Osteoblast (primary cell): ENCODE results near the gene ECSCR. TPM values are rescaled to one million over a fixed set of nuclear protein-coding genes. Genes with fewer than 3 reads are reported as not detected.

ENCODE experiments used
- DNase-seq: peaks from one replicate; pipeline ENCODE4 v3.0.0; 2011; ENCODE audit warnings: low spot score, mixed read lengths; ENCODE audit not compliant: insufficient read length; ENCODE audit errors: missing footprints
- H2AFZ ChIP-seq: 2 replicates; pipeline ENCODE4 v1.6.0; 2011; ENCODE audit warnings: mild to moderate bottlenecking, low read length
- H3K27ac ChIP-seq: 2 replicates; pipeline ENCODE4 v1.5.1; 2011; ENCODE audit warnings: mild to moderate bottlenecking, low read depth, low read length, moderate library complexity
- H3K27me3 ChIP-seq: 2 replicates; pipeline ENCODE4 v1.6.0; 2012; ENCODE audit warnings: mild to moderate bottlenecking, control low read depth, inconsistent platforms, low read length, moderate library complexity; ENCODE audit not compliant: insufficient read depth
- H3K36me3 ChIP-seq: 2 replicates; pipeline ENCODE4 v1.5.1; 2011; ENCODE audit warnings: mild to moderate bottlenecking, low read length, control low read depth, moderate library complexity; ENCODE audit not compliant: insufficient read depth
- H3K4me1 ChIP-seq: 2 replicates; pipeline ENCODE4 v1.5.1; 2011; ENCODE audit warnings: mild to moderate bottlenecking, low read length, control low read depth, moderate library complexity; ENCODE audit not compliant: insufficient read depth
- H3K4me2 ChIP-seq: 2 replicates; pipeline ENCODE4 v1.6.0; 2011; ENCODE audit warnings: mild to moderate bottlenecking, low read length; ENCODE audit not compliant: insufficient read depth
- H3K4me3 ChIP-seq: fragments of 200-600 bp; sonication (generic); 3 replicates; pipeline ENCODE4 v1.5.1; 2012; ENCODE audit warnings: mild to moderate bottlenecking, low read length, inconsistent platforms; ENCODE audit not compliant: insufficient read depth
- H3K79me2 ChIP-seq: 2 replicates; pipeline ENCODE4 v1.6.0; 2012; ENCODE audit warnings: mild to moderate bottlenecking, low read length, control low read depth, inconsistent platforms; ENCODE audit not compliant: insufficient read depth
- H3K9me3 ChIP-seq: 2 replicates; pipeline ENCODE4 v1.5.1; 2011; ENCODE audit warnings: low read depth, low read length, control low read depth
- H4K20me1 ChIP-seq: 2 replicates; pipeline ENCODE4 v1.6.0; 2012; ENCODE audit warnings: mild to moderate bottlenecking, low read length, control low read depth; ENCODE audit not compliant: insufficient read depth
- total RNA-seq: library from RNA; depleted of rRNA; stranded (reverse); fragments of >200 nt; gene quantifications from 2 replicates; pipeline ENCODE4 v1.2.3, GENCODE V29; 2012
- TF ChIP-seq, protein P1 (sequence below): IDR thresholded peaks from 2 replicates; pipeline ENCODE4 v1.5.1; 2011; ENCODE audit warnings: mild to moderate bottlenecking, low read depth, low read length, moderate library complexity; ENCODE audit errors: extremely low read depth

Gene ECSCR
- total RNA-seq, 1 donor: 0.36 TPM

GRCh38 chr5:139475865-139476617, 13.5 kb upstream of the ECSCR start:
- H2AFZ ChIP-seq: no peak overlapping the region
- H3K4me3 ChIP-seq: no peak overlapping the region
- TF ChIP-seq, protein P1, sequence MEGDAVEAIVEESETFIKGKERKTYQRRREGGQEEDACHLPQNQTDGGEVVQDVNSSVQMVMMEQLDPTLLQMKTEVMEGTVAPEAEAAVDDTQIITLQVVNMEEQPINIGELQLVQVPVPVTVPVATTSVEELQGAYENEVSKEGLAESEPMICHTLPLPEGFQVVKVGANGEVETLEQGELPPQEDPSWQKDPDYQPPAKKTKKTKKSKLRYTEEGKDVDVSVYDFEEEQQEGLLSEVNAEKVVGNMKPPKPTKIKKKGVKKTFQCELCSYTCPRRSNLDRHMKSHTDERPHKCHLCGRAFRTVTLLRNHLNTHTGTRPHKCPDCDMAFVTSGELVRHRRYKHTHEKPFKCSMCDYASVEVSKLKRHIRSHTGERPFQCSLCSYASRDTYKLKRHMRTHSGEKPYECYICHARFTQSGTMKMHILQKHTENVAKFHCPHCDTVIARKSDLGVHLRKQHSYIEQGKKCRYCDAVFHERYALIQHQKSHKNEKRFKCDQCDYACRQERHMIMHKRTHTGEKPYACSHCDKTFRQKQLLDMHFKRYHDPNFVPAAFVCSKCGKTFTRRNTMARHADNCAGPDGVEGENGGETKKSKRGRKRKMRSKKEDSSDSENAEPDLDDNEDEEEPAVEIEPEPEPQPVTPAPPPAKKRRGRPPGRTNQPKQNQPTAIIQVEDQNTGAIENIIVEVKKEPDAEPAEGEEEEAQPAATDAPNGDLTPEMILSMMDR: no peak
- H3K9me3 ChIP-seq: no peaks in the 10 kb centered on the region
- DNase-seq: no peak
- peaks cover 42% of the 10 kb centered on the region for H3K36me3 ChIP-seq
- no peak overlapping the region for H3K4me2 ChIP-seq
- no peak overlapping the region for H3K27ac ChIP-seq
- H3K4me1 ChIP-seq: peaks cover 21% of the 10 kb centered on the region
- peaks cover 3% of the 10 kb centered on the region for H4K20me1 ChIP-seq
- peaks cover 19% of the 10 kb centered on the region for H3K79me2 ChIP-seq
- no peaks in the 10 kb centered on the region for H3K27me3 ChIP-seq

DNA sequence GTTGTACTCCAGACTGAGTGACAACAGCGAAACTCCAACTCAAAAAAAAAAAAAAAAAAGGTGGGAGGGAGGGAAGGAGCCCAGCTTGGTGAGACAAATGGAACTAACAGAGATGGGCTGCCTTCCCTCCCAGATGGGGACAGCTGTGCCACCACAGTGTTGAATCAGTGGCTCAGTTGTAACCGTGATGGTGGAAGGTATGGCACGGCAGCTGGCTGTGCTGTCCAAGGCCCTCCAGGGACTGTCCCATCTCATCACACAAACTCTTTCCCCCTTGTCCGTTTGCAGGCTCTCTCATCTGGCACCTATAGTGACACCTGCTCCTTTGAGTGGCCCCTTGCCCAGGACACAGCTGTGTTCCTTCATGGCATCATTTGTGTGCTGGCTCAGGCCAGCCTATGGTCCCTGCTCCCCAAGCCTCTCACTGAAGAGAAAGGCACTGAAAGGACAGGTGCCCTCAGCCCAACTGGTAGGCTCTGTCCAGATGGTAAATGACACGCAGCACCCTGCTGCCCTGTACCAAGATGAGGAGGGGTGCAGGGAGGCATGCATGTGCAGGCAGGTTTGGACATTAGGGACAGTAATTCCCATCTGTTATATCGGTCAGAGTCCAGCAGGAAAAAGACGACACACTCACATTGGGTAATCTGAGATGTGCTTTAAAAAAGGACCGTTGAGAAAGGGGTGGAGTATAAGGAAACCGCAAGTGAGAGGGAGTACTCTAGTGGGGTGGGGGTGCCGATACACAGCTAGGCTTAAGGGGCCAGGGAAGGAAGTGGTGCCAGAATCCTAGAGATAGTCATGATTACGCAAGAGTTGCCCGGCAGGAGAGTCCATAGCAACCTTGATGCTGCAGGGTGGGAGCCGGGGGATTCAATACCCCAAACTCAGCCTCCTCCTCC, 12.6 kb upstream of the ECSCR start:
- H3K4me2 ChIP-seq: no peak overlapping the region
- no peak overlapping the region for H3K27ac ChIP-seq
- H3K27me3 ChIP-seq: no peaks in the 10 kb centered on the region

DNA sequence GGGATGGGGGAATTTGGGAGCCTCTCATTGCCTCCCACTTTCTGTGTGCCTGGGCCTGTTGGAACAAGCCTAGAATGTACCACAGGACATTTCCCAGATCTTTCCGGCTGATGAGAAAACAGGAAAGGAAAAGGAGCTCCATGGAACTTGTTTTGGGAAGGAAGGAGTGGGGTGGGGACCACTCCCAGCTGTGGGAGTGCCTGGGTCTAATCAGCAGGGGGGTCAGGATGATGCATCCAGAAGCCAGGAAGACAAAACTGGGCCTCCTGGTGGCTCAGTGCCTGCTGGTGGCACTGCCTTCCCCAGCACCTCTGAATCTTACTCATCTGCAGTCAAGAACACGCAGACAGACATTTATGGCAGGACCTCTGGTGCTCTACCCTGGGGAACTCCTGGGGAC, 11.0 kb upstream of the ECSCR start:
- peaks cover 1% of the 10 kb centered on the region for H4K20me1 ChIP-seq
- H3K36me3 ChIP-seq: peaks cover 29% of the 10 kb centered on the region
- H3K4me3 ChIP-seq: no peak overlapping the region
- peaks cover 15% of the 10 kb centered on the region for H3K4me1 ChIP-seq
- no peak overlapping the region for H2AFZ ChIP-seq
- H3K27ac ChIP-seq: no peak overlapping the region
- TF ChIP-seq, protein P1: no peak
- H3K9me3 ChIP-seq: no peaks in the 10 kb centered on the region
- H3K4me2 ChIP-seq: no peak overlapping the region
- peaks cover 1% of the 10 kb centered on the region for H3K79me2 ChIP-seq
- DNase-seq: peak; percentile 66
- H3K27me3 ChIP-seq: no peaks in the 10 kb centered on the region

More for the DNA sequence above, 12.6 kb upstream of the ECSCR start:
- H3K36me3 ChIP-seq: peaks cover 36% of the 10 kb centered on the region
- H3K79me2 ChIP-seq: peaks cover 10% of the 10 kb centered on the region
- H4K20me1 ChIP-seq: peaks cover 3% of the 10 kb centered on the region
- TF ChIP-seq, protein P1: no peak
- H3K4me1 ChIP-seq: peaks cover 15% of the 10 kb centered on the region
- H3K9me3 ChIP-seq: no peaks in the 10 kb centered on the region
- no peak overlapping the region for H3K4me3 ChIP-seq
- DNase-seq: peak; percentile 85
- H2AFZ ChIP-seq: no peak overlapping the region

GRCh38 chr5:139473105-139473504, 10.6 kb upstream of the ECSCR start:
- no peak overlapping the region for H3K4me2 ChIP-seq
- no peaks in the 10 kb centered on the region for H3K79me2 ChIP-seq
- TF ChIP-seq, protein P1: no peak
- H3K27me3 ChIP-seq: no peaks in the 10 kb centered on the region
- H3K4me3 ChIP-seq: no peak overlapping the region
- peaks cover 15% of the 10 kb centered on the region for H3K4me1 ChIP-seq
- peaks cover 24% of the 10 kb centered on the region for H3K36me3 ChIP-seq
- no peaks in the 10 kb centered on the region for H4K20me1 ChIP-seq
- H3K9me3 ChIP-seq: no peaks in the 10 kb centered on the region
- DNase-seq: no peak
- H3K27ac ChIP-seq: no peak overlapping the region
- H2AFZ ChIP-seq: no peak overlapping the region
